Panc1 (cell line): ENCODE measurements around the gene CALHM1. TPM values are rescaled to one million over a fixed set of nuclear protein-coding genes. Genes with fewer than 3 reads are reported as not detected.

Source experiments
- ATAC-seq: fragments of 200-7000 bp; cut with Tn5 transposase; 2 replicates; pipeline ENCODE4 v1.9.1; 2020; ENCODE audit warnings: mild to moderate bottlenecking, moderate library complexity
- BruUV-seq: library from RNA; stranded (reverse); fragments of 400-500 nt; replicated peaks from 2 replicates; lab custom pipeline; 2021; lab: Mats Ljungman, UMichigan
- CTCF ChIA-PET: fragments of 300-600 bp; sonication (Branson Sonifier 250); formaldehyde crosslinking; loops from one replicate; lab custom pipeline; 2022; ENCODE audit warnings: antibody characterized with exemption; lab: Charles Lee
- POLR2A ChIA-PET: fragments of 300-600 bp; sonication (Branson Sonifier 250); formaldehyde crosslinking; loops from one replicate; lab custom pipeline; 2022; ENCODE audit warnings: antibody characterized with exemption; lab: Charles Lee
- DNase-seq: peaks from one replicate; pipeline ENCODE4 v3.0.0-alpha.2; 2010; ENCODE audit warnings: low read depth, low spot score
- H3K27ac ChIP-seq: 2 replicates; pipeline ENCODE4 v1.5.1; 2011; ENCODE audit warnings: mild to moderate bottlenecking, low read length, inconsistent platforms
- H3K27me3 ChIP-seq: fragments of 200-500 bp; sonication (Bioruptor generic); 2 replicates; pipeline ENCODE4 v1.6.0; 2014; ENCODE audit warnings: low read length, inconsistent platforms; ENCODE audit not compliant: control insufficient read depth, insufficient read depth
- H3K36me3 ChIP-seq: fragments of 200-500 bp; sonication (Bioruptor generic); 2 replicates; pipeline ENCODE4 v1.5.1; 2014; ENCODE audit warnings: inconsistent platforms, mild to moderate bottlenecking, low read length, moderate library complexity; ENCODE audit not compliant: control insufficient read depth, insufficient read depth
- H3K4me1 ChIP-seq: 2 replicates; pipeline ENCODE4 v1.5.1; 2011; ENCODE audit warnings: inconsistent platforms, mild to moderate bottlenecking, low read length, moderate library complexity; ENCODE audit not compliant: control insufficient read depth, insufficient read depth
- H3K4me3 ChIP-seq, 2 experiments: 2 replicates each; pipeline ENCODE4 v1.5.1; 2011 to 2012; ENCODE audit warnings: low read depth in 2 of 2, low read length in 2 of 2, mild to moderate bottlenecking in 2 of 2, inconsistent platforms in 1 of 2, moderate library complexity in 1 of 2
- H3K9me3 ChIP-seq: fragments of 200-500 bp; sonication (Bioruptor generic); 2 replicates; pipeline ENCODE4 v1.5.1; 2014; ENCODE audit warnings: low read depth, mild to moderate bottlenecking, inconsistent platforms, low read length, moderate library complexity; ENCODE audit not compliant: control insufficient read depth, insufficient read depth
- POLR2AphosphoS5 ChIP-seq: IDR thresholded peaks from 2 replicates; pipeline ENCODE4 v1.6.1; 2012; ENCODE audit warnings: mild to moderate bottlenecking, low read depth, low read length, moderate library complexity
- SIN3A ChIP-seq: IDR thresholded peaks from 2 replicates; pipeline ENCODE4 v1.6.1; 2012; ENCODE audit warnings: low read depth, mild to moderate bottlenecking, low read length, moderate library complexity, borderline replicate concordance; ENCODE audit not compliant: insufficient read depth
- TCF7L2 ChIP-seq: IDR thresholded peaks from 2 replicates; pipeline ENCODE4 v1.6.1; 2011; ENCODE audit warnings: mild to moderate bottlenecking, low read depth, low read length, inconsistent platforms
- in situ Hi-C: cut with HindIII; loops from 2 replicates; pipeline ENCODE4 v1.10.0; 2016; ENCODE audit warnings: low sequenced_read_pairs, low pct_unique_long_range_greater_than_20kb
- intact Hi-C: fragments of 100-400 bp; cut with micrococcal nuclease; formaldehyde crosslinking; loops from one replicate; pipeline ENCODE4 v1.10.0; 2022; ENCODE audit not compliant: unreplicated experiment
- total RNA-seq: library from RNA; stranded (reverse); gene quantifications from one replicate; pipeline ENCODE4 v1.2.1, GENCODE V29; 2021; ENCODE audit not compliant: unreplicated experiment
- TF ChIP-seq, protein P1 (sequence below), 2 experiments: IDR thresholded peaks; 2 replicates each; pipeline ENCODE4 v1.6.1; 2011 to 2012; ENCODE audit warnings: low read depth in 2 of 2, control low read depth in 1 of 2, low read length in 1 of 2, mild to moderate bottlenecking in 1 of 2, moderate library complexity in 1 of 2; ENCODE audit not compliant: insufficient read depth in 1 of 2
- TF ChIP-seq, protein P2 (sequence below): fragments of 450-650 bp; IDR thresholded peaks from 2 replicates; pipeline ENCODE4 v1.5.1; 2017; ENCODE audit warnings: mild to moderate bottlenecking

The CALHM1 gene
- total RNA-seq, 1 experiment from 2014 or later = not detected

GRCh38 chr10:103450201-103450695 is 8.5 kb downstream of the CALHM1 start:
- Histone ChIP-seq H3K36me3 (peaks cover 8% of the 10 kb centered on the region; the same call in 1 of the 2 replicates), H3K4me1 (peaks cover 17% of the 10 kb centered on the region), H3K27me3 (no peaks in the 10 kb centered on the region), H3K9me3 (no peaks in the 10 kb centered on the region), H3K4me3 (peak overlapping the region in 1 of 2 experiments; percentile 46; a peak in 1 of 4 replicates), H3K27ac (peak overlapping the region; percentile 62)
- CTCF ChIA-PET = interaction anchor here (0.7 kb wide), 1 partner anchor 35 kb away, joined by 3 read pairs; no protein-coding TSS in a partner anchor
- POLR2A ChIA-PET = interaction anchor here (0.6 kb wide), 1 partner anchor 40 kb away, joined by 4 read pairs; no protein-coding TSS in a partner anchor
- intact Hi-C loops = no loop called here
- in situ Hi-C loops = no loop called here
- TF ChIP-seq SIN3A = no peak
- TF ChIP-seq, protein P1, sequence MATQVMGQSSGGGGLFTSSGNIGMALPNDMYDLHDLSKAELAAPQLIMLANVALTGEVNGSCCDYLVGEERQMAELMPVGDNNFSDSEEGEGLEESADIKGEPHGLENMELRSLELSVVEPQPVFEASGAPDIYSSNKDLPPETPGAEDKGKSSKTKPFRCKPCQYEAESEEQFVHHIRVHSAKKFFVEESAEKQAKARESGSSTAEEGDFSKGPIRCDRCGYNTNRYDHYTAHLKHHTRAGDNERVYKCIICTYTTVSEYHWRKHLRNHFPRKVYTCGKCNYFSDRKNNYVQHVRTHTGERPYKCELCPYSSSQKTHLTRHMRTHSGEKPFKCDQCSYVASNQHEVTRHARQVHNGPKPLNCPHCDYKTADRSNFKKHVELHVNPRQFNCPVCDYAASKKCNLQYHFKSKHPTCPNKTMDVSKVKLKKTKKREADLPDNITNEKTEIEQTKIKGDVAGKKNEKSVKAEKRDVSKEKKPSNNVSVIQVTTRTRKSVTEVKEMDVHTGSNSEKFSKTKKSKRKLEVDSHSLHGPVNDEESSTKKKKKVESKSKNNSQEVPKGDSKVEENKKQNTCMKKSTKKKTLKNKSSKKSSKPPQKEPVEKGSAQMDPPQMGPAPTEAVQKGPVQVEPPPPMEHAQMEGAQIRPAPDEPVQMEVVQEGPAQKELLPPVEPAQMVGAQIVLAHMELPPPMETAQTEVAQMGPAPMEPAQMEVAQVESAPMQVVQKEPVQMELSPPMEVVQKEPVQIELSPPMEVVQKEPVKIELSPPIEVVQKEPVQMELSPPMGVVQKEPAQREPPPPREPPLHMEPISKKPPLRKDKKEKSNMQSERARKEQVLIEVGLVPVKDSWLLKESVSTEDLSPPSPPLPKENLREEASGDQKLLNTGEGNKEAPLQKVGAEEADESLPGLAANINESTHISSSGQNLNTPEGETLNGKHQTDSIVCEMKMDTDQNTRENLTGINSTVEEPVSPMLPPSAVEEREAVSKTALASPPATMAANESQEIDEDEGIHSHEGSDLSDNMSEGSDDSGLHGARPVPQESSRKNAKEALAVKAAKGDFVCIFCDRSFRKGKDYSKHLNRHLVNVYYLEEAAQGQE (IDR thresholded peaks at IDR 0.05; ENCODE audit: insufficient read depth in 1 of 2, low read depth in 2 of 2, low read length in 1 of 2) = no peak
- TF ChIP-seq, protein P2, sequence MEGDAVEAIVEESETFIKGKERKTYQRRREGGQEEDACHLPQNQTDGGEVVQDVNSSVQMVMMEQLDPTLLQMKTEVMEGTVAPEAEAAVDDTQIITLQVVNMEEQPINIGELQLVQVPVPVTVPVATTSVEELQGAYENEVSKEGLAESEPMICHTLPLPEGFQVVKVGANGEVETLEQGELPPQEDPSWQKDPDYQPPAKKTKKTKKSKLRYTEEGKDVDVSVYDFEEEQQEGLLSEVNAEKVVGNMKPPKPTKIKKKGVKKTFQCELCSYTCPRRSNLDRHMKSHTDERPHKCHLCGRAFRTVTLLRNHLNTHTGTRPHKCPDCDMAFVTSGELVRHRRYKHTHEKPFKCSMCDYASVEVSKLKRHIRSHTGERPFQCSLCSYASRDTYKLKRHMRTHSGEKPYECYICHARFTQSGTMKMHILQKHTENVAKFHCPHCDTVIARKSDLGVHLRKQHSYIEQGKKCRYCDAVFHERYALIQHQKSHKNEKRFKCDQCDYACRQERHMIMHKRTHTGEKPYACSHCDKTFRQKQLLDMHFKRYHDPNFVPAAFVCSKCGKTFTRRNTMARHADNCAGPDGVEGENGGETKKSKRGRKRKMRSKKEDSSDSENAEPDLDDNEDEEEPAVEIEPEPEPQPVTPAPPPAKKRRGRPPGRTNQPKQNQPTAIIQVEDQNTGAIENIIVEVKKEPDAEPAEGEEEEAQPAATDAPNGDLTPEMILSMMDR = no peak
- no peak for TF ChIP-seq TCF7L2
- no peak for TF ChIP-seq POLR2AphosphoS5
- no TSS peak for BruUV-seq
- DNase-seq = no peak
- ATAC-seq = no peak

GRCh38 chr10:103449208-103450144 is 9.2 kb downstream of the CALHM1 start:
- CTCF ChIA-PET = no interaction called here
- Histone ChIP-seq H3K36me3 (peaks cover 11% of the 10 kb centered on the region; the same call in 1 of the 2 replicates), H3K4me3 (no peak overlapping the region), H3K9me3 (no peaks in the 10 kb centered on the region), H3K27me3 (no peaks in the 10 kb centered on the region), H3K27ac (no peak overlapping the region), H3K4me1 (peaks cover 17% of the 10 kb centered on the region)
- TF ChIP-seq SIN3A (no peak), TCF7L2 (no peak), POLR2AphosphoS5 (no peak)
- TF ChIP-seq, protein P2 = no peak
- TF ChIP-seq, protein P1 (IDR thresholded peaks at IDR 0.05; ENCODE audit: insufficient read depth in 1 of 2, low read depth in 2 of 2, low read length in 1 of 2) = no peak
- in situ Hi-C loops (no loop called here), intact Hi-C loops (no loop called here)
- BruUV-seq = no TSS peak
- DNase-seq = no peak
- ATAC-seq = no peak
- POLR2A ChIA-PET = interaction anchor here (0.6 kb wide), 1 partner anchor 41 kb away, joined by 4 read pairs; no protein-coding TSS in a partner anchor
